ENCODE measurements around the gene SYNGR2. TPM values are rescaled to one million over a fixed set of nuclear protein-coding genes. Genes with fewer than 3 reads are reported as not detected.
A peak's percentile ranks its signal among the peaks of the same experiment; 100 is the strongest.

SYNGR2 gene
- total and polyA plus RNA-seq, 4 experiments from 2014 or later, result 60.3 to 234 (median 103) TPM

- peaks cover 0 to 9% (median 0%) of the 10 kb centered on the region in 8 donors for H3K9me3 Mint-ChIP-seq
- H3K4me3 ChIP-seq (ENCODE audit: low read length in 2 of 2), result peak overlapping the region; percentile 78 to 97
- H3K27ac ChIP-seq (ENCODE audit: low read depth, low read length), result peak overlapping the region; percentile 81
- DNase-seq, result peak in 1 of 5 donors; percentile 33
- H3K36me3 Mint-ChIP-seq, result peaks cover 32 to 62% of the 10 kb centered on the region in 2 donors
- ChIA-PET CTCF (ENCODE audit: partially characterized antibody) (interaction anchor here (1.1 to 11.0 kb wide), 4 partner anchors 10 to 50 kb away, joined by 3 to 121 read pairs (median 16); no protein-coding TSS in a partner anchor), POLR2A (ENCODE audit: partially characterized antibody) (interaction anchor here (0.6 to 26.7 kb wide), 15 partner anchors 2 to 681 kb away, joined by 3 to 1172 read pairs (median 5); partner anchors contain the start of genes C17orf99, SYNGR2, TMC6 and TMC8)
- H3K36me3 ChIP-seq (ENCODE audit: insufficient read depth, low read length), result peaks cover 43% of the 10 kb centered on the region
- H3K4me3 Mint-ChIP-seq, result peak overlapping the region; percentile 90 to 98 (median 95)
- peaks cover 28 to 88% (median 48%) of the 10 kb centered on the region in 4 donors for H3K4me1 Mint-ChIP-seq
- intact Hi-C loops (cut with micrococcal nuclease), result loop anchor here (5.0 kb wide), 1 partner anchor 674 kb away; no protein-coding TSS in a partner anchor
- H3K27me3 ChIP-seq (ENCODE audit: insufficient read depth, low read length), result no peaks in the 10 kb centered on the region
- H3K27ac Mint-ChIP-seq, result peak overlapping the region; percentile 72 to 95 (median 84)
- H3K27me3 Mint-ChIP-seq, result no peaks in the 10 kb centered on the region
- no peaks in the 10 kb centered on the region for H3K9me3 ChIP-seq (ENCODE audit: control insufficient read depth in 1 of 2, low read length in 2 of 2)
- peaks cover 76% of the 10 kb centered on the region for H3K4me1 ChIP-seq (ENCODE audit: insufficient read depth, low read length)
Observed at GRCh38 chr17:78125976-78126894, 42.1 kb upstream of the SYNGR2 start.

- H3K9me3 ChIP-seq (ENCODE audit: control insufficient read depth in 1 of 2, low read length in 2 of 2), result no peaks in the 10 kb centered on the region
- peak overlapping the region; percentile 78 to 97 for H3K4me3 ChIP-seq (ENCODE audit: low read length in 2 of 2)
- Mint-ChIP-seq H3K36me3 (peaks cover 28 to 56% of the 10 kb centered on the region in 2 donors), H3K4me3 (peak overlapping the region; percentile 90 to 98 (median 95)), H3K27me3 (no peaks in the 10 kb centered on the region), H3K4me1 (peaks cover 26 to 81% (median 43%) of the 10 kb centered on the region in 4 donors), H3K27ac (peak overlapping the region; percentile 84 to 95 (median 89)), H3K9me3 (peaks cover 0 to 9% (median 0%) of the 10 kb centered on the region in 8 donors)
- no peaks in the 10 kb centered on the region for H3K27me3 ChIP-seq (ENCODE audit: insufficient read depth, low read length)
- H3K27ac ChIP-seq (ENCODE audit: low read depth, low read length), result peak overlapping the region; percentile 81
- peaks cover 42% of the 10 kb centered on the region for H3K36me3 ChIP-seq (ENCODE audit: insufficient read depth, low read length)
- intact Hi-C loops (cut with micrococcal nuclease), result loop anchor here (5.0 kb wide), 1 partner anchor 675 kb away; no protein-coding TSS in a partner anchor
- ChIA-PET POLR2A (ENCODE audit: partially characterized antibody) (interaction anchor here (0.6 to 26.7 kb wide), 15 partner anchors 2 to 659 kb away, joined by 3 to 1172 read pairs (median 6); partner anchors contain the start of genes C17orf99, SYNGR2, TK1 and TMC6), CTCF (ENCODE audit: partially characterized antibody) (interaction anchor here (1.1 to 11.0 kb wide), 4 partner anchors 9 to 50 kb away, joined by 3 to 121 read pairs (median 16); no protein-coding TSS in a partner anchor)
- DNase-seq, result no peak
- H3K4me1 ChIP-seq (ENCODE audit: insufficient read depth, low read length), result peaks cover 69% of the 10 kb centered on the region
Observed at GRCh38 chr17:78126895-78127238, 41.5 kb upstream of the SYNGR2 start.

- peaks cover 42% of the 10 kb centered on the region for H3K36me3 ChIP-seq (ENCODE audit: insufficient read depth, low read length)
Observed at GRCh38 chr17:78127239-78127887, 41.0 kb upstream of the SYNGR2 start.

GRCh38 chr17:78127888-78128550, 40.4 kb upstream of the SYNGR2 start:
- Histone ChIP-seq H3K27me3 (ENCODE audit: insufficient read depth, low read length) (no peaks in the 10 kb centered on the region), H3K4me1 (ENCODE audit: insufficient read depth, low read length) (peaks cover 64% of the 10 kb centered on the region), H3K9me3 (ENCODE audit: control insufficient read depth in 1 of 2, low read length in 2 of 2) (no peaks in the 10 kb centered on the region), H3K4me3 (ENCODE audit: low read length in 2 of 2) (peak overlapping the region; percentile 78 to 97), H3K27ac (ENCODE audit: low read depth, low read length) (peak overlapping the region; percentile 81), H3K36me3 (ENCODE audit: insufficient read depth, low read length) (peaks cover 42% of the 10 kb centered on the region)
- Mint-ChIP-seq H3K4me3 (peak overlapping the region; percentile 90 to 98 (median 95)), H3K27me3 (no peaks in the 10 kb centered on the region), H3K9me3 (peaks cover 0 to 12% (median 0%) of the 10 kb centered on the region in 8 donors), H3K4me1 (peaks cover 19 to 78% (median 37%) of the 10 kb centered on the region in 4 donors), H3K36me3 (peaks cover 26 to 51% of the 10 kb centered on the region in 2 donors), H3K27ac (peak overlapping the region; percentile 87 to 95 (median 90))
- ChIA-PET POLR2A (ENCODE audit: partially characterized antibody) (interaction anchor here (0.7 to 26.7 kb wide), 18 partner anchors 4 to 683 kb away, joined by 3 to 1172 read pairs (median 6); partner anchors contain the start of genes C17orf99, SYNGR2, TK1 and TMC6), CTCF (ENCODE audit: partially characterized antibody) (interaction anchor here (1.1 to 11.0 kb wide), 4 partner anchors 8 to 57 kb away, joined by 3 to 121 read pairs (median 16); no protein-coding TSS in a partner anchor)
- intact Hi-C loops (cut with micrococcal nuclease), result loop anchor here (5.0 kb wide), 1 partner anchor 676 kb away; no protein-coding TSS in a partner anchor
- DNase-seq, result no peak

More at GRCh38 chr17:78127239-78127887, 41.0 kb upstream of the SYNGR2 start:
- H3K27me3 Mint-ChIP-seq, result no peaks in the 10 kb centered on the region
- peak; percentile 67 to 83 (median 73) for DNase-seq
- H3K27ac Mint-ChIP-seq, result peak overlapping the region; percentile 87 to 95 (median 90)
- peak overlapping the region; percentile 90 to 98 (median 95) for H3K4me3 Mint-ChIP-seq
- H3K9me3 ChIP-seq (ENCODE audit: control insufficient read depth in 1 of 2, low read length in 2 of 2), result no peaks in the 10 kb centered on the region
- no peaks in the 10 kb centered on the region for H3K27me3 ChIP-seq (ENCODE audit: insufficient read depth, low read length)
- intact Hi-C loops (cut with micrococcal nuclease), result loop anchor here (5.0 kb wide), 1 partner anchor 675 kb away; no protein-coding TSS in a partner anchor
- H3K4me1 ChIP-seq (ENCODE audit: insufficient read depth, low read length), result peaks cover 65% of the 10 kb centered on the region
- H3K4me1 Mint-ChIP-seq, result peaks cover 25 to 78% (median 39%) of the 10 kb centered on the region in 4 donors
- CTCF ChIA-PET (ENCODE audit: partially characterized antibody), result interaction anchor here (1.1 to 11.0 kb wide), 5 partner anchors 9 to 57 kb away, joined by 3 to 121 read pairs (median 3); no protein-coding TSS in a partner anchor
- POLR2A ChIA-PET (ENCODE audit: partially characterized antibody), result interaction anchor here (0.6 to 26.7 kb wide), 19 partner anchors 3 to 682 kb away, joined by 3 to 1172 read pairs (median 5); partner anchors contain the start of genes C17orf99, SYNGR2, TK1 and TMC6
- peaks cover 0 to 12% (median 0%) of the 10 kb centered on the region in 8 donors for H3K9me3 Mint-ChIP-seq
- peaks cover 28 to 52% of the 10 kb centered on the region in 2 donors for H3K36me3 Mint-ChIP-seq
- H3K4me3 ChIP-seq (ENCODE audit: low read length in 2 of 2), result peak overlapping the region; percentile 78 to 97
- H3K27ac ChIP-seq (ENCODE audit: low read depth, low read length), result peak overlapping the region; percentile 81

- intact Hi-C loops (cut with micrococcal nuclease), result loop anchor here (1.0 to 5.0 kb wide), 2 partner anchors 7 to 676 kb away; no protein-coding TSS in a partner anchor
- H3K4me3 Mint-ChIP-seq, result peak within 1 kb of the TSS; percentile 95 to 100 (median 99)
- H3K4me3 ChIP-seq (ENCODE audit: low read length in 2 of 2), result peak within 1 kb of the TSS; percentile 97 to 99
- H3K9me3 ChIP-seq (ENCODE audit: control insufficient read depth in 1 of 2, low read length in 2 of 2), result no peaks in the 10 kb centered on the region
- peaks cover 40% of the 10 kb centered on the region for H3K36me3 ChIP-seq (ENCODE audit: insufficient read depth, low read length)
- H3K4me1 Mint-ChIP-seq, result peaks cover 18 to 78% (median 34%) of the 10 kb centered on the region in 4 donors
- ChIA-PET CTCF (ENCODE audit: partially characterized antibody) (interaction anchor here (1.1 to 5.2 kb wide), 3 partner anchors 11 to 56 kb away, joined by 3 to 30 read pairs (median 3); no protein-coding TSS in a partner anchor), POLR2A (ENCODE audit: partially characterized antibody) (interaction anchor here (0.7 to 26.7 kb wide), 23 partner anchors 4 to 678 kb away, joined by 3 to 1172 read pairs (median 6); partner anchors contain the start of genes C17orf99, TK1, TMC6 and TMC8)
- H3K27ac Mint-ChIP-seq, result peak within 1 kb of the TSS; percentile 95 to 99 (median 98)
- peaks cover 64% of the 10 kb centered on the region for H3K4me1 ChIP-seq (ENCODE audit: insufficient read depth, low read length)
- H3K27ac ChIP-seq (ENCODE audit: low read depth, low read length), result peak within 1 kb of the TSS; percentile 81
- H3K27me3 ChIP-seq (ENCODE audit: insufficient read depth, low read length), result no peaks in the 10 kb centered on the region
- no peaks in the 10 kb centered on the region for H3K27me3 Mint-ChIP-seq
- peak; percentile 80 to 91 (median 81) for DNase-seq
- H3K36me3 Mint-ChIP-seq, result peaks cover 24 to 51% of the 10 kb centered on the region in 2 donors
- peaks cover 0 to 12% (median 0%) of the 10 kb centered on the region in 8 donors for H3K9me3 Mint-ChIP-seq
Observed at GRCh38 chr17:78128551-78129350, 39.6 kb upstream of the SYNGR2 start, which contains the start of gene TMC6. TSS of gene TMC6 (minus strand) at chr17:78128755. CDS start at chr17:78126832, 1,923 bp downstream.
